ENCODE data around the gene CD63.

CD63 gene

DNA sequence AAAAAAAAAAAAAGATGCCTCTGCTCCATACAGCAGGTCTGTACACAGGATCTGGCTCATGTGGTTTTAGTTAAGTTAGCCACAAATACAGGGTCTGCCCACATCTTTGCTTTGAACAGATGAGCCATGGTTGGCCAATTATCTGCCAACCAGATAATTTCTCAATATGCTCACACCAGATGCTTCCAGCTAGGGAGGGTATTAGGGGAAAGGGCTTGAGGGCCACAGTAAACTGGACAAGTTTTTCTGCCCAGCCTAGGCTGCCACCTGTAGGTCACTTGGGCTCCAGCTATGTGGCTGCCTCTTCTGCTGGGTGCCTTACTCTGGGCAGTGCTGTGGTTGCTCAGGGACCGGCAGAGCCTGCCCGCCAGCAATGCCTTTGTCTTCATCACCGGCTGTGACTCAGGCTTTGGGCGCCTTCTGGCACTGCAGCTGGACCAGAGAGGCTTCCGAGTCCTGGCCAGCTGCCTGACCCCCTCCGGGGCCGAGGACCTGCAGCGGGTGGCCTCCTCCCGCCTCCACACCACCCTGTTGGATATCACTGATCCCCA is 7.8 kb downstream of the CD63 start:
- H3K27me3 ChIP-seq (ENCODE audit: insufficient read depth, low read length) = no peaks in the 10 kb centered on the region
- no peaks in the 10 kb centered on the region for H3K79me2 ChIP-seq (ENCODE audit: insufficient read depth, low read length)
- no peak overlapping the region for H3K4me3 ChIP-seq (ENCODE audit: low read depth, low read length, poor library complexity, severe bottlenecking)
- H3K27ac ChIP-seq (ENCODE audit: low read depth, low read length, poor library complexity, severe bottlenecking) = no peak overlapping the region
- no peaks in the 10 kb centered on the region for H4K20me1 ChIP-seq (ENCODE audit: insufficient read depth, low read length)
- H3K4me1 ChIP-seq (ENCODE audit: insufficient read depth, low read length, severe bottlenecking) = peaks cover 39% of the 10 kb centered on the region
- H3K9me2 ChIP-seq (ENCODE audit: low read depth, low read length) = no peaks in the 10 kb centered on the region
- no peak overlapping the region for H3K4me2 ChIP-seq (ENCODE audit: low read length)
- H3K9ac ChIP-seq (ENCODE audit: low read length) = no peak overlapping the region
- peaks cover 3% of the 10 kb centered on the region; the same call in 1 of the 2 replicates for H3F3A ChIP-seq (ENCODE audit: insufficient read depth, low read length)
- TF ChIP-seq, protein P1, sequence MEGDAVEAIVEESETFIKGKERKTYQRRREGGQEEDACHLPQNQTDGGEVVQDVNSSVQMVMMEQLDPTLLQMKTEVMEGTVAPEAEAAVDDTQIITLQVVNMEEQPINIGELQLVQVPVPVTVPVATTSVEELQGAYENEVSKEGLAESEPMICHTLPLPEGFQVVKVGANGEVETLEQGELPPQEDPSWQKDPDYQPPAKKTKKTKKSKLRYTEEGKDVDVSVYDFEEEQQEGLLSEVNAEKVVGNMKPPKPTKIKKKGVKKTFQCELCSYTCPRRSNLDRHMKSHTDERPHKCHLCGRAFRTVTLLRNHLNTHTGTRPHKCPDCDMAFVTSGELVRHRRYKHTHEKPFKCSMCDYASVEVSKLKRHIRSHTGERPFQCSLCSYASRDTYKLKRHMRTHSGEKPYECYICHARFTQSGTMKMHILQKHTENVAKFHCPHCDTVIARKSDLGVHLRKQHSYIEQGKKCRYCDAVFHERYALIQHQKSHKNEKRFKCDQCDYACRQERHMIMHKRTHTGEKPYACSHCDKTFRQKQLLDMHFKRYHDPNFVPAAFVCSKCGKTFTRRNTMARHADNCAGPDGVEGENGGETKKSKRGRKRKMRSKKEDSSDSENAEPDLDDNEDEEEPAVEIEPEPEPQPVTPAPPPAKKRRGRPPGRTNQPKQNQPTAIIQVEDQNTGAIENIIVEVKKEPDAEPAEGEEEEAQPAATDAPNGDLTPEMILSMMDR (IDR thresholded peaks at IDR 0.05; ENCODE audit: low read length) = peak; percentile 28; the same call in 1 of the 2 replicates
- TF ChIP-seq EZH2 (IDR thresholded peaks at IDR 0.05; ENCODE audit: borderline replicate concordance, low read length) = no peak
- H3K9me3 ChIP-seq (ENCODE audit: low read length) = no peaks in the 10 kb centered on the region
- H2AFZ ChIP-seq (ENCODE audit: low read length) = no peak overlapping the region
- H3K36me3 ChIP-seq (ENCODE audit: insufficient read depth, low read length) = no peaks in the 10 kb centered on the region

DNA sequence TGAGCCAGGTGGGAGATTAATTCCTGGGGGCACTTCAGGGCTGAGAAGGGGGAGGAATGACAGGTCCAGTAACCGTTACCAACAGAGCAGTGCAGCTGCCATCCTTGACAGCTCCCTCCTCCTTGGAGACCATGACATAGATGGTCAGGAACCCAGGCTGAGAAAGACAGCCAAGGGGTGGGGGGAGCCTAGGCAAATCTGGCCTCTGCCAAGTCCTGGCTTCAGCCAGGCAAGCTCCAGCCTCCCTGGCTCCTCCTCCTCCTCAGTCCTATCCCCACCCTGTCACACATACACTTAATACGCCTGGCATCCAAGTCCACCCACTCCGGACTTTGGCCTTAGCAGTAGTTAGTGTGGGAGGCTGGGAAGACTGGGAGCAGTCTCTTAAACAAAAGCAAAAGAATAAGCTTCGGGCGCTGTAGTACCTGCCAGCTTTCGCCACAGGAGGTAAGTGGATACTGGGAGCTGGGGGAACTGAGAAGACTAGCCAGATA is 8.7 kb downstream of the CD63 start, which contains the start of gene RDH5:
Gene RDH5, plus strand, starts transcription at position 323 of the 494 bp plus-strand sequence. CDS start 792 bp downstream, outside the sequence.
- no peaks in the 10 kb centered on the region for H3K79me2 ChIP-seq (ENCODE audit: insufficient read depth, low read length)
- no peak within 1 kb of the TSS for H3K4me2 ChIP-seq (ENCODE audit: low read length)
- H3K4me3 ChIP-seq (ENCODE audit: low read depth, low read length, poor library complexity, severe bottlenecking) = no peak within 1 kb of the TSS
- TF ChIP-seq, protein P1 (IDR thresholded peaks at IDR 0.05; ENCODE audit: low read length) = no peak
- no peak for TF ChIP-seq EZH2 (IDR thresholded peaks at IDR 0.05; ENCODE audit: borderline replicate concordance, low read length)
- H3K9ac ChIP-seq (ENCODE audit: low read length) = no peak within 1 kb of the TSS
- no peaks in the 10 kb centered on the region for H4K20me1 ChIP-seq (ENCODE audit: insufficient read depth, low read length)
- H3F3A ChIP-seq (ENCODE audit: insufficient read depth, low read length) = peaks cover under 1% of the 10 kb centered on the region; the same call in 1 of the 2 replicates
- H3K27me3 ChIP-seq (ENCODE audit: insufficient read depth, low read length) = no peaks in the 10 kb centered on the region
- H3K9me3 ChIP-seq (ENCODE audit: low read length) = no peaks in the 10 kb centered on the region
- no peaks in the 10 kb centered on the region for H3K9me2 ChIP-seq (ENCODE audit: low read depth, low read length)
- H2AFZ ChIP-seq (ENCODE audit: low read length) = no peak within 1 kb of the TSS
- no peaks in the 10 kb centered on the region for H3K36me3 ChIP-seq (ENCODE audit: insufficient read depth, low read length)
- no peak within 1 kb of the TSS for H3K27ac ChIP-seq (ENCODE audit: low read depth, low read length, poor library complexity, severe bottlenecking)
- peaks cover 46% of the 10 kb centered on the region for H3K4me1 ChIP-seq (ENCODE audit: insufficient read depth, low read length, severe bottlenecking)

DNA sequence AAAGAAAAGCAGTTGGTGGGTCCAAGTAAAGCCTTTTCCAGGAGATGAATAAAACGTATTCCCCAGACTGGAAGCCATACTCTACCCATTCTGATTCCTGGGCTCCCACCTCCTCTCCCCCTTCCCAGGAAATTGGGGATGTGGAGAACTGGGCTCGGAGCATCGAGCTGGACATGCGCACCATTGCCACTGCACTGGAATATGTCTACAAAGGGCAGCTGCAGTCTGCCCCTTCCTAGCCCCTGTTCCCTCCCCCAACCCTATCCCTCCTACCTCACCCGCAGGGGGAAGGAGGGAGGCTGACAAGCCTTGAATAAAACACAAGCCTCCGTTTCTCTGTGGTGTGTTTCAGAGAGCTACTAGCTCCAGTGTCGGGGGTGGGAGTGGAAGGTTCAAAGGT is 9.4 kb downstream of the CD63 start:
- H3K4me1 ChIP-seq (ENCODE audit: insufficient read depth, low read length, severe bottlenecking) = peaks cover 44% of the 10 kb centered on the region
- H4K20me1 ChIP-seq (ENCODE audit: insufficient read depth, low read length) = no peaks in the 10 kb centered on the region
- no peaks in the 10 kb centered on the region for H3K9me3 ChIP-seq (ENCODE audit: low read length)
- H3K27me3 ChIP-seq (ENCODE audit: insufficient read depth, low read length) = no peaks in the 10 kb centered on the region
- H3K9me2 ChIP-seq (ENCODE audit: low read depth, low read length) = no peaks in the 10 kb centered on the region
- no peak for TF ChIP-seq EZH2 (IDR thresholded peaks at IDR 0.05; ENCODE audit: borderline replicate concordance, low read length)
- TF ChIP-seq, protein P1 (IDR thresholded peaks at IDR 0.05; ENCODE audit: low read length) = no peak
- no peak overlapping the region for H3K4me2 ChIP-seq (ENCODE audit: low read length)
- H3K79me2 ChIP-seq (ENCODE audit: insufficient read depth, low read length) = no peaks in the 10 kb centered on the region
- H3K9ac ChIP-seq (ENCODE audit: low read length) = no peak overlapping the region
- no peak overlapping the region for H3K27ac ChIP-seq (ENCODE audit: low read depth, low read length, poor library complexity, severe bottlenecking)
- no peak overlapping the region for H2AFZ ChIP-seq (ENCODE audit: low read length)
- no peak overlapping the region for H3K4me3 ChIP-seq (ENCODE audit: low read depth, low read length, poor library complexity, severe bottlenecking)
- H3K36me3 ChIP-seq (ENCODE audit: insufficient read depth, low read length) = no peaks in the 10 kb centered on the region
- no peaks in the 10 kb centered on the region for H3F3A ChIP-seq (ENCODE audit: insufficient read depth, low read length)
